Measurements from ENCODE around the gene CSNK2A3.

Gene CSNK2A3

GRCh38 chr11:11390068-11390771 is 37.2 kb upstream of the CSNK2A3 start:
- H3K4me2 ChIP-seq (ENCODE audit: low read length) = no peak overlapping the region

GRCh38 chr11:11389238-11389637 is 36.2 kb upstream of the CSNK2A3 start:
- H3K36me3 ChIP-seq (ENCODE audit: insufficient read depth, low read length) = no peaks in the 10 kb centered on the region
- no peak overlapping the region for H3K4me3 ChIP-seq (ENCODE audit: low read length)
- no peak overlapping the region for H3K4me2 ChIP-seq (ENCODE audit: low read length)
- H3K4me1 ChIP-seq (ENCODE audit: control insufficient read depth, insufficient read depth, low read length) = peaks cover 13% of the 10 kb centered on the region
- H3K9me3 ChIP-seq (replicated peaks; ENCODE audit: low read length) = no peaks in the 10 kb centered on the region
- peaks cover 12% of the 10 kb centered on the region for H3K27me3 ChIP-seq (ENCODE audit: control insufficient read depth, insufficient read depth, low read length)
- no peak overlapping the region for H3K9ac ChIP-seq (ENCODE audit: low read depth, low read length)

More at GRCh38 chr11:11390068-11390771, 37.2 kb upstream of the CSNK2A3 start:
- H3K9ac ChIP-seq (ENCODE audit: low read depth, low read length) = no peak overlapping the region
- H3K4me1 ChIP-seq (ENCODE audit: control insufficient read depth, insufficient read depth, low read length) = peaks cover 13% of the 10 kb centered on the region
- peaks cover 12% of the 10 kb centered on the region for H3K27me3 ChIP-seq (ENCODE audit: control insufficient read depth, insufficient read depth, low read length)
- H3K36me3 ChIP-seq (ENCODE audit: insufficient read depth, low read length) = no peaks in the 10 kb centered on the region
- H3K4me3 ChIP-seq (ENCODE audit: low read length) = no peak overlapping the region
- H3K9me3 ChIP-seq (replicated peaks; ENCODE audit: low read length) = no peaks in the 10 kb centered on the region

GRCh38 chr11:11387622-11388305 is 34.7 kb upstream of the CSNK2A3 start:
- Histone ChIP-seq H3K4me2 (ENCODE audit: low read length) (no peak overlapping the region), H3K4me1 (ENCODE audit: control insufficient read depth, insufficient read depth, low read length) (peaks cover 13% of the 10 kb centered on the region), H3K36me3 (ENCODE audit: insufficient read depth, low read length) (no peaks in the 10 kb centered on the region), H3K9ac (ENCODE audit: low read depth, low read length) (no peak overlapping the region), H3K9me3 (replicated peaks; ENCODE audit: low read length) (no peaks in the 10 kb centered on the region), H3K4me3 (ENCODE audit: low read length) (no peak overlapping the region), H3K27me3 (ENCODE audit: control insufficient read depth, insufficient read depth, low read length) (peaks cover 12% of the 10 kb centered on the region)

- Histone ChIP-seq H3K27me3 (ENCODE audit: control insufficient read depth, insufficient read depth, low read length) (peaks cover 12% of the 10 kb centered on the region), H3K4me3 (ENCODE audit: low read length) (no peak overlapping the region)
Observed at GRCh38 chr11:11387207-11387606, 34.2 kb upstream of the CSNK2A3 start.

GRCh38 chr11:11384829-11385228 is 31.8 kb upstream of the CSNK2A3 start:
- H3K9me3 ChIP-seq (replicated peaks; ENCODE audit: low read length) = no peaks in the 10 kb centered on the region

More at GRCh38 chr11:11387207-11387606, 34.2 kb upstream of the CSNK2A3 start:
- H3K9me3 ChIP-seq (replicated peaks; ENCODE audit: low read length) = no peaks in the 10 kb centered on the region
- no peak overlapping the region for H3K4me2 ChIP-seq (ENCODE audit: low read length)
- H3K36me3 ChIP-seq (ENCODE audit: insufficient read depth, low read length) = no peaks in the 10 kb centered on the region
- peaks cover 10% of the 10 kb centered on the region for H3K4me1 ChIP-seq (ENCODE audit: control insufficient read depth, insufficient read depth, low read length)
- no peak overlapping the region for H3K9ac ChIP-seq (ENCODE audit: low read depth, low read length)

GRCh38 chr11:11383995-11384394 is 30.9 kb upstream of the CSNK2A3 start:
- Histone ChIP-seq H3K9ac (ENCODE audit: low read depth, low read length) (no peak overlapping the region), H3K9me3 (replicated peaks; ENCODE audit: low read length) (no peaks in the 10 kb centered on the region), H3K4me1 (ENCODE audit: control insufficient read depth, insufficient read depth, low read length) (no peaks in the 10 kb centered on the region), H3K36me3 (ENCODE audit: insufficient read depth, low read length) (no peaks in the 10 kb centered on the region), H3K4me2 (ENCODE audit: low read length) (no peak overlapping the region), H3K27me3 (ENCODE audit: control insufficient read depth, insufficient read depth, low read length) (peaks cover 8% of the 10 kb centered on the region), H3K4me3 (ENCODE audit: low read length) (no peak overlapping the region)

More at GRCh38 chr11:11384829-11385228, 31.8 kb upstream of the CSNK2A3 start:
- Histone ChIP-seq H3K27me3 (ENCODE audit: control insufficient read depth, insufficient read depth, low read length) (peaks cover 12% of the 10 kb centered on the region), H3K36me3 (ENCODE audit: insufficient read depth, low read length) (no peaks in the 10 kb centered on the region), H3K4me3 (ENCODE audit: low read length) (no peak overlapping the region), H3K4me1 (ENCODE audit: control insufficient read depth, insufficient read depth, low read length) (no peaks in the 10 kb centered on the region), H3K4me2 (ENCODE audit: low read length) (no peak overlapping the region), H3K9ac (ENCODE audit: low read depth, low read length) (no peak overlapping the region)

- Histone ChIP-seq H3K4me2 (ENCODE audit: low read length) (no peak overlapping the region), H3K4me1 (ENCODE audit: control insufficient read depth, insufficient read depth, low read length) (no peaks in the 10 kb centered on the region), H3K4me3 (ENCODE audit: low read length) (no peak overlapping the region), H3K27me3 (ENCODE audit: control insufficient read depth, insufficient read depth, low read length) (peaks cover 12% of the 10 kb centered on the region), H3K9ac (ENCODE audit: low read depth, low read length) (no peak overlapping the region), H3K9me3 (replicated peaks; ENCODE audit: low read length) (no peaks in the 10 kb centered on the region), H3K36me3 (ENCODE audit: insufficient read depth, low read length) (no peaks in the 10 kb centered on the region)
Observed at GRCh38 chr11:11382858-11383532, 29.9 kb upstream of the CSNK2A3 start.

GRCh38 chr11:11381471-11382105 is 28.5 kb upstream of the CSNK2A3 start:
- Histone ChIP-seq H3K4me2 (ENCODE audit: low read length) (no peak overlapping the region), H3K27me3 (ENCODE audit: control insufficient read depth, insufficient read depth, low read length) (peaks cover 19% of the 10 kb centered on the region), H3K36me3 (ENCODE audit: insufficient read depth, low read length) (no peaks in the 10 kb centered on the region), H3K4me1 (ENCODE audit: control insufficient read depth, insufficient read depth, low read length) (no peaks in the 10 kb centered on the region), H3K9me3 (replicated peaks; ENCODE audit: low read length) (no peaks in the 10 kb centered on the region), H3K9ac (ENCODE audit: low read depth, low read length) (no peak overlapping the region), H3K4me3 (ENCODE audit: low read length) (no peak overlapping the region)

- Histone ChIP-seq H3K36me3 (ENCODE audit: insufficient read depth, low read length) (no peaks in the 10 kb centered on the region), H3K4me1 (ENCODE audit: control insufficient read depth, insufficient read depth, low read length) (no peaks in the 10 kb centered on the region), H3K4me3 (ENCODE audit: low read length) (no peak overlapping the region), H3K9ac (ENCODE audit: low read depth, low read length) (no peak overlapping the region), H3K9me3 (replicated peaks; ENCODE audit: low read length) (no peaks in the 10 kb centered on the region), H3K27me3 (ENCODE audit: control insufficient read depth, insufficient read depth, low read length) (peaks cover 22% of the 10 kb centered on the region), H3K4me2 (ENCODE audit: low read length) (no peak overlapping the region)
Observed at GRCh38 chr11:11380883-11381282, 27.8 kb upstream of the CSNK2A3 start.

- Histone ChIP-seq H3K4me2 (ENCODE audit: low read length) (no peak overlapping the region), H3K4me1 (ENCODE audit: control insufficient read depth, insufficient read depth, low read length) (no peaks in the 10 kb centered on the region), H3K9me3 (replicated peaks; ENCODE audit: low read length) (no peaks in the 10 kb centered on the region), H3K4me3 (ENCODE audit: low read length) (no peak overlapping the region), H3K27me3 (ENCODE audit: control insufficient read depth, insufficient read depth, low read length) (peaks cover 22% of the 10 kb centered on the region), H3K36me3 (ENCODE audit: insufficient read depth, low read length) (no peaks in the 10 kb centered on the region), H3K9ac (ENCODE audit: low read depth, low read length) (no peak overlapping the region)
Observed at GRCh38 chr11:11380340-11380739, 27.3 kb upstream of the CSNK2A3 start.

GRCh38 chr11:11379661-11380060 is 26.6 kb upstream of the CSNK2A3 start:
- Histone ChIP-seq H3K27me3 (ENCODE audit: control insufficient read depth, insufficient read depth, low read length) (peaks cover 22% of the 10 kb centered on the region), H3K9me3 (replicated peaks; ENCODE audit: low read length) (no peaks in the 10 kb centered on the region), H3K4me1 (ENCODE audit: control insufficient read depth, insufficient read depth, low read length) (no peaks in the 10 kb centered on the region), H3K36me3 (ENCODE audit: insufficient read depth, low read length) (no peaks in the 10 kb centered on the region), H3K9ac (ENCODE audit: low read depth, low read length) (no peak overlapping the region), H3K4me3 (ENCODE audit: low read length) (no peak overlapping the region), H3K4me2 (ENCODE audit: low read length) (no peak overlapping the region)
